ENCODE results near the gene STX7. TPM values are rescaled to one million over a fixed set of nuclear protein-coding genes. Genes with fewer than 3 reads are reported as not detected.

STX7 gene
- total RNA-seq, 1 experiment from 2014 or later: 25.6 TPM

DNA sequence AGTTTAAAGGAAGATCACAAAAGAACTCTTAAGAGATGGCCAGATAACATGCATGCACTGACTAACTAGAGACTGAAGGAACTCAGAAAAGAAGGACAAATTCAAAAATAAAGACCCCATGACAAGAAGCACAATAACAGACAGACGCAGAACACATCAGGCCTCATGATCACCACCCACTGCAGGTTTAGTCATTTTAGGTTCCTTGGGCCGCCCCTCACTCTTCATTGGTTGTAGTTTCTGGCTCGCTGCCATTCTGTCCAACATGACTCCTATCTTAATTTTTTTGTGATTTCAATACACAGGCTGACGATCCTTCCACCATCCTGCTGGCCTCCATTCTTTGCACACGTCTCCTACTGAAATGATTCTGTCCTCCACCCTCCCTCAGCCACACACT is 21.6 kb downstream of the STX7 start (continued):
- TF ChIP-seq, protein P1, sequence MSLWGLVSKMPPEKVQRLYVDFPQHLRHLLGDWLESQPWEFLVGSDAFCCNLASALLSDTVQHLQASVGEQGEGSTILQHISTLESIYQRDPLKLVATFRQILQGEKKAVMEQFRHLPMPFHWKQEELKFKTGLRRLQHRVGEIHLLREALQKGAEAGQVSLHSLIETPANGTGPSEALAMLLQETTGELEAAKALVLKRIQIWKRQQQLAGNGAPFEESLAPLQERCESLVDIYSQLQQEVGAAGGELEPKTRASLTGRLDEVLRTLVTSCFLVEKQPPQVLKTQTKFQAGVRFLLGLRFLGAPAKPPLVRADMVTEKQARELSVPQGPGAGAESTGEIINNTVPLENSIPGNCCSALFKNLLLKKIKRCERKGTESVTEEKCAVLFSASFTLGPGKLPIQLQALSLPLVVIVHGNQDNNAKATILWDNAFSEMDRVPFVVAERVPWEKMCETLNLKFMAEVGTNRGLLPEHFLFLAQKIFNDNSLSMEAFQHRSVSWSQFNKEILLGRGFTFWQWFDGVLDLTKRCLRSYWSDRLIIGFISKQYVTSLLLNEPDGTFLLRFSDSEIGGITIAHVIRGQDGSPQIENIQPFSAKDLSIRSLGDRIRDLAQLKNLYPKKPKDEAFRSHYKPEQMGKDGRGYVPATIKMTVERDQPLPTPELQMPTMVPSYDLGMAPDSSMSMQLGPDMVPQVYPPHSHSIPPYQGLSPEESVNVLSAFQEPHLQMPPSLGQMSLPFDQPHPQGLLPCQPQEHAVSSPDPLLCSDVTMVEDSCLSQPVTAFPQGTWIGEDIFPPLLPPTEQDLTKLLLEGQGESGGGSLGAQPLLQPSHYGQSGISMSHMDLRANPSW (CRISPR knock-in tag; conservative IDR thresholded peaks at IDR 0.05; ENCODE audit: low read depth): no peak
- no peak for TF ChIP-seq ZNF416 (CRISPR knock-in tag; IDR thresholded peaks at IDR 0.05)
- TF ChIP-seq KAT7 (CRISPR knock-in tag; IDR thresholded peaks at IDR 0.05; ENCODE audit: borderline replicate concordance): no peak

DNA sequence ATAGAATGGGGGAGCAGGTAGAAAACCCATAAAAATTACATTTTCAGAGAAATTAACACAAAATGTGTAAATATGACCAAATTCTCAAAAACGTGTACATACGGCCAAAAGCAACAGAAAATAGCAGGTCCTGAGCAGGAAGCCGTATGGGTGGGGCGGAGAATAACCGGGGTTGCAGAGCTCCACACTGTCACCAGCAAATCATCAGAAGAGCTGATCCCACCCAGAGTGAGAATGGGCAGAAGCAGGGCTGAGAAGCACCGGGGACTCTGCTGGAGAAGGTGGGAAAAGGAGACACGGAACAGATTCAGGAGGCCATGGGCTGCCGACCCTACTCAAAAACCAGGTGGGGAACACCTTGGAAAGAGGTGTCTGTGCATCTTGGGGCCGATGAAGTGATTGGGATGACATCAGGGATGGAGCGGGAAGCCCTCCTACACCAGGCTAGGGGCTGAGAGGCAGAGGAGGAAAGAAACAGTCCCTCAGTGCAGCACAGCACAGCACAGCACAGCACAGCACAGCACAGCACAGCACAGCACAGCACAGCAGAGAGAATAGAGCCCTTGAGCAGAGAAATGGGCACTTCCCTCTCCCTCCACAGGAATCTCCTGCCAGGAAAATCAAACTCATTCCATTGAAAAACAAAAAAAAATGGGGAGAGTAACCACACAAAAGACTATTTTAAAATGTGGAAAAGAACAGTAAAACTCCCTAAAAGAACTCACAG is 22.3 kb downstream of the STX7 start:
- Mint-ChIP-seq H3K9me3 (peaks cover 17% of the 10 kb centered on the region), H3K27me3 (ENCODE audit: low read depth) (no peaks in the 10 kb centered on the region), H3K36me3 (peaks cover 13% of the 10 kb centered on the region), H3K4me1 (no peaks in the 10 kb centered on the region), H3K27ac (no peak overlapping the region), H3K4me3 (no peak overlapping the region)
- ChIA-PET CTCF (interaction anchor here (0.8 to 1.9 kb wide), 4 partner anchors 15 to 211 kb away, joined by 3 to 9 read pairs (median 4); partner anchors contain the start of gene STX7), POLR2A (no interaction called here)
- ATAC-seq: peak; percentile 91
- TF ChIP-seq, protein P2, sequence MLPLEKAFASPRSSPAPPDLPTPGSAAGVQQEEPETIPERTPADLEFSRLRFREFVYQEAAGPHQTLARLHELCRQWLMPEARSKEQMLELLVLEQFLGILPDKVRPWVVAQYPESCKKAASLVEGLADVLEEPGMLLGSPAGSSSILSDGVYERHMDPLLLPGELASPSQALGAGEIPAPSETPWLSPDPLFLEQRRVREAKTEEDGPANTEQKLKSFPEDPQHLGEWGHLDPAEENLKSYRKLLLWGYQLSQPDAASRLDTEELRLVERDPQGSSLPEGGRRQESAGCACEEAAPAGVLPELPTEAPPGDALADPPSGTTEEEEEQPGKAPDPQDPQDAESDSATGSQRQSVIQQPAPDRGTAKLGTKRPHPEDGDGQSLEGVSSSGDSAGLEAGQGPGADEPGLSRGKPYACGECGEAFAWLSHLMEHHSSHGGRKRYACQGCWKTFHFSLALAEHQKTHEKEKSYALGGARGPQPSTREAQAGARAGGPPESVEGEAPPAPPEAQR (CRISPR knock-in tag; IDR thresholded peaks at IDR 0.05): no peak
- TF ChIP-seq ZNF121 (CRISPR knock-in tag; IDR thresholded peaks at IDR 0.05): peak; percentile 54; the same call in 1 of the 2 replicates
- DNase-seq (ENCODE audit: low spot score): no peak

DNA sequence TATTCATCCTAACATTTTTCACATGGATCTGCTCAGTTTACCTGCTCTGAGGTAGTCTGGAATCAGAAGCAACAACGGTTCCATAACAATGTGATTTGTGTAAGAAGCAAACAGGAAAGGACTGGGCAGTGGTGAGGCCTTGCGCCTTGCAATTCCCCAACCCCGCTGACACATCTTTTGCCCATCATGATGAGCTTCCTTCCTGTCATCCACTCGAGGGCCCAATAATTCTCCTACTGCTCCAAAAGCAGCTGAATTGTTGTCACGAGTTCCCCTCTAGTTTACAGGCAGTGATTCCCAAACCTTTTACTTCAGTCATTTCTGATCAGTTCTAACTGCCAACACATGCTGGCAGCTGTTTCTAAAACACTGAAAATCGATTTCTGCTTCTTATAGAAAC is 22.9 kb downstream of the STX7 start:
- ChIA-PET CTCF (interaction anchor here (0.8 to 1.9 kb wide), 4 partner anchors 15 to 210 kb away, joined by 3 to 9 read pairs (median 4); partner anchors contain the start of gene STX7), POLR2A (interaction anchor here (0.6 kb wide), 1 partner anchor 441 kb away, joined by 3 read pairs; no protein-coding TSS in a partner anchor)
- no peak for ATAC-seq
- H3K9me3 Mint-ChIP-seq: peaks cover 17% of the 10 kb centered on the region
- H3K36me3 Mint-ChIP-seq: peaks cover 12% of the 10 kb centered on the region
- no peaks in the 10 kb centered on the region for H3K4me1 Mint-ChIP-seq
- no peaks in the 10 kb centered on the region for H3K27me3 Mint-ChIP-seq (ENCODE audit: low read depth)
- no peak overlapping the region; the same call in 1 of the 2 replicates for H3K27ac Mint-ChIP-seq
- no peak overlapping the region for H3K4me3 Mint-ChIP-seq
- DNase-seq (ENCODE audit: low spot score): no peak
- TF ChIP-seq, protein P3, sequence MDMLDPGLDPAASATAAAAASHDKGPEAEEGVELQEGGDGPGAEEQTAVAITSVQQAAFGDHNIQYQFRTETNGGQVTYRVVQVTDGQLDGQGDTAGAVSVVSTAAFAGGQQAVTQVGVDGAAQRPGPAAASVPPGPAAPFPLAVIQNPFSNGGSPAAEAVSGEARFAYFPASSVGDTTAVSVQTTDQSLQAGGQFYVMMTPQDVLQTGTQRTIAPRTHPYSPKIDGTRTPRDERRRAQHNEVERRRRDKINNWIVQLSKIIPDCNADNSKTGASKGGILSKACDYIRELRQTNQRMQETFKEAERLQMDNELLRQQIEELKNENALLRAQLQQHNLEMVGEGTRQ (CRISPR knock-in tag; IDR thresholded peaks at IDR 0.05): no peak
- TF ChIP-seq FOXK1 (CRISPR knock-in tag; IDR thresholded peaks at IDR 0.05): no peak
- TF ChIP-seq SOX15 (CRISPR knock-in tag; IDR thresholded peaks at IDR 0.05): no peak
- no peak for TF ChIP-seq ZNF423 (CRISPR knock-in tag; IDR thresholded peaks at IDR 0.05)
- TF ChIP-seq, protein P4, sequence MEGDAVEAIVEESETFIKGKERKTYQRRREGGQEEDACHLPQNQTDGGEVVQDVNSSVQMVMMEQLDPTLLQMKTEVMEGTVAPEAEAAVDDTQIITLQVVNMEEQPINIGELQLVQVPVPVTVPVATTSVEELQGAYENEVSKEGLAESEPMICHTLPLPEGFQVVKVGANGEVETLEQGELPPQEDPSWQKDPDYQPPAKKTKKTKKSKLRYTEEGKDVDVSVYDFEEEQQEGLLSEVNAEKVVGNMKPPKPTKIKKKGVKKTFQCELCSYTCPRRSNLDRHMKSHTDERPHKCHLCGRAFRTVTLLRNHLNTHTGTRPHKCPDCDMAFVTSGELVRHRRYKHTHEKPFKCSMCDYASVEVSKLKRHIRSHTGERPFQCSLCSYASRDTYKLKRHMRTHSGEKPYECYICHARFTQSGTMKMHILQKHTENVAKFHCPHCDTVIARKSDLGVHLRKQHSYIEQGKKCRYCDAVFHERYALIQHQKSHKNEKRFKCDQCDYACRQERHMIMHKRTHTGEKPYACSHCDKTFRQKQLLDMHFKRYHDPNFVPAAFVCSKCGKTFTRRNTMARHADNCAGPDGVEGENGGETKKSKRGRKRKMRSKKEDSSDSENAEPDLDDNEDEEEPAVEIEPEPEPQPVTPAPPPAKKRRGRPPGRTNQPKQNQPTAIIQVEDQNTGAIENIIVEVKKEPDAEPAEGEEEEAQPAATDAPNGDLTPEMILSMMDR (IDR thresholded peaks at IDR 0.05): no peak
- no peak for TF ChIP-seq ZBTB21 (CRISPR knock-in tag; IDR thresholded peaks at IDR 0.05; ENCODE audit: borderline replicate concordance)
- TF ChIP-seq, protein P1 (CRISPR knock-in tag; conservative IDR thresholded peaks at IDR 0.05; ENCODE audit: low read depth): no peak
- TF ChIP-seq MYBL2 (CRISPR knock-in tag; IDR thresholded peaks at IDR 0.05): no peak
- TF ChIP-seq, protein P5, sequence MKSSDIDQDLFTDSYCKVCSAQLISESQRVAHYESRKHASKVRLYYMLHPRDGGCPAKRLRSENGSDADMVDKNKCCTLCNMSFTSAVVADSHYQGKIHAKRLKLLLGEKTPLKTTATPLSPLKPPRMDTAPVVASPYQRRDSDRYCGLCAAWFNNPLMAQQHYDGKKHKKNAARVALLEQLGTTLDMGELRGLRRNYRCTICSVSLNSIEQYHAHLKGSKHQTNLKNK (CRISPR knock-in tag; IDR thresholded peaks at IDR 0.05): no peak
- TF ChIP-seq, protein P6, sequence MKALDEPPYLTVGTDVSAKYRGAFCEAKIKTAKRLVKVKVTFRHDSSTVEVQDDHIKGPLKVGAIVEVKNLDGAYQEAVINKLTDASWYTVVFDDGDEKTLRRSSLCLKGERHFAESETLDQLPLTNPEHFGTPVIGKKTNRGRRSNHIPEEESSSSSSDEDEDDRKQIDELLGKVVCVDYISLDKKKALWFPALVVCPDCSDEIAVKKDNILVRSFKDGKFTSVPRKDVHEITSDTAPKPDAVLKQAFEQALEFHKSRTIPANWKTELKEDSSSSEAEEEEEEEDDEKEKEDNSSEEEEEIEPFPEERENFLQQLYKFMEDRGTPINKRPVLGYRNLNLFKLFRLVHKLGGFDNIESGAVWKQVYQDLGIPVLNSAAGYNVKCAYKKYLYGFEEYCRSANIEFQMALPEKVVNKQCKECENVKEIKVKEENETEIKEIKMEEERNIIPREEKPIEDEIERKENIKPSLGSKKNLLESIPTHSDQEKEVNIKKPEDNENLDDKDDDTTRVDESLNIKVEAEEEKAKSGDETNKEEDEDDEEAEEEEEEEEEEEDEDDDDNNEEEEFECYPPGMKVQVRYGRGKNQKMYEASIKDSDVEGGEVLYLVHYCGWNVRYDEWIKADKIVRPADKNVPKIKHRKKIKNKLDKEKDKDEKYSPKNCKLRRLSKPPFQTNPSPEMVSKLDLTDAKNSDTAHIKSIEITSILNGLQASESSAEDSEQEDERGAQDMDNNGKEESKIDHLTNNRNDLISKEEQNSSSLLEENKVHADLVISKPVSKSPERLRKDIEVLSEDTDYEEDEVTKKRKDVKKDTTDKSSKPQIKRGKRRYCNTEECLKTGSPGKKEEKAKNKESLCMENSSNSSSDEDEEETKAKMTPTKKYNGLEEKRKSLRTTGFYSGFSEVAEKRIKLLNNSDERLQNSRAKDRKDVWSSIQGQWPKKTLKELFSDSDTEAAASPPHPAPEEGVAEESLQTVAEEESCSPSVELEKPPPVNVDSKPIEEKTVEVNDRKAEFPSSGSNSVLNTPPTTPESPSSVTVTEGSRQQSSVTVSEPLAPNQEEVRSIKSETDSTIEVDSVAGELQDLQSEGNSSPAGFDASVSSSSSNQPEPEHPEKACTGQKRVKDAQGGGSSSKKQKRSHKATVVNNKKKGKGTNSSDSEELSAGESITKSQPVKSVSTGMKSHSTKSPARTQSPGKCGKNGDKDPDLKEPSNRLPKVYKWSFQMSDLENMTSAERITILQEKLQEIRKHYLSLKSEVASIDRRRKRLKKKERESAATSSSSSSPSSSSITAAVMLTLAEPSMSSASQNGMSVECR (CRISPR knock-in tag; IDR thresholded peaks at IDR 0.05; ENCODE audit: borderline replicate concordance): no peak
- TF ChIP-seq, protein P7, sequence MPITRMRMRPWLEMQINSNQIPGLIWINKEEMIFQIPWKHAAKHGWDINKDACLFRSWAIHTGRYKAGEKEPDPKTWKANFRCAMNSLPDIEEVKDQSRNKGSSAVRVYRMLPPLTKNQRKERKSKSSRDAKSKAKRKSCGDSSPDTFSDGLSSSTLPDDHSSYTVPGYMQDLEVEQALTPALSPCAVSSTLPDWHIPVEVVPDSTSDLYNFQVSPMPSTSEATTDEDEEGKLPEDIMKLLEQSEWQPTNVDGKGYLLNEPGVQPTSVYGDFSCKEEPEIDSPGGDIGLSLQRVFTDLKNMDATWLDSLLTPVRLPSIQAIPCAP (CRISPR knock-in tag; IDR thresholded peaks at IDR 0.05): no peak

All from WTC11 (cell line).